Body of pancreas (tissue), 4 donors: ENCODE results near the gene TIMP4.

ENCODE experiments used
- POLR2A ChIP-seq, 3 donors: fragments of 450-650 bp; IDR thresholded peaks; one replicate each; pipeline ENCODE4 v1.6.1; 2016; ENCODE audit warnings: antibody characterized with exemption in 3 of 3, mild to moderate bottlenecking in 2 of 3
- TF ChIP-seq, protein P1 (sequence below), 7 experiments: fragments of 450-650 bp in 4 of 7; fragments of 200-600 bp in 3 of 7; sonication (generic) in 3 of 7; IDR thresholded peaks; one replicate each; pipeline ENCODE4 v1.5.1; 2016 to 2019; ENCODE audit warnings: antibody characterized with exemption in 7 of 7

DNA sequence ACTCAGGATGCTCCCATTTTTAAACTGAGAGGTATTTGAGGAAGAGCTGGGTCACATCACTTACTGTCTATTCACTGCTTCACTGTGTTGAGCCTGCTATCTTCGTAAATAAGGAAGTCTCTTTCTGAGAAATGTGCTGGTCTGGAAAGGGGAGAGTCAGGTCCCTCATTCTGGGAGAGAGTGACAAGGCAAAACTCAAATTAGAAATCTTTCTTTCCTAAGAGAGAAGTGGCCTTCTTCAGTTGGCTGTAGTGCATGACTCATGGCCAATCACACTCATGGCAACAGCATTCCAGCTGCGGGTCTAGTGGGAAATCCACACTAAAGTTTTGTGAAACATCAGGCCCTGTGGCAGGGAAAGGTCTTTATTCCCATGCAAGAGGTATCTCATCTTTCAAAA lies 11.5 kb upstream of the TIMP4 start:
- TF ChIP-seq, protein P1, sequence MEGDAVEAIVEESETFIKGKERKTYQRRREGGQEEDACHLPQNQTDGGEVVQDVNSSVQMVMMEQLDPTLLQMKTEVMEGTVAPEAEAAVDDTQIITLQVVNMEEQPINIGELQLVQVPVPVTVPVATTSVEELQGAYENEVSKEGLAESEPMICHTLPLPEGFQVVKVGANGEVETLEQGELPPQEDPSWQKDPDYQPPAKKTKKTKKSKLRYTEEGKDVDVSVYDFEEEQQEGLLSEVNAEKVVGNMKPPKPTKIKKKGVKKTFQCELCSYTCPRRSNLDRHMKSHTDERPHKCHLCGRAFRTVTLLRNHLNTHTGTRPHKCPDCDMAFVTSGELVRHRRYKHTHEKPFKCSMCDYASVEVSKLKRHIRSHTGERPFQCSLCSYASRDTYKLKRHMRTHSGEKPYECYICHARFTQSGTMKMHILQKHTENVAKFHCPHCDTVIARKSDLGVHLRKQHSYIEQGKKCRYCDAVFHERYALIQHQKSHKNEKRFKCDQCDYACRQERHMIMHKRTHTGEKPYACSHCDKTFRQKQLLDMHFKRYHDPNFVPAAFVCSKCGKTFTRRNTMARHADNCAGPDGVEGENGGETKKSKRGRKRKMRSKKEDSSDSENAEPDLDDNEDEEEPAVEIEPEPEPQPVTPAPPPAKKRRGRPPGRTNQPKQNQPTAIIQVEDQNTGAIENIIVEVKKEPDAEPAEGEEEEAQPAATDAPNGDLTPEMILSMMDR (IDR thresholded peaks at IDR 0.05): no peak
- no peak for TF ChIP-seq POLR2A (IDR thresholded peaks at IDR 0.05)
